Tibial nerve (tissue), 4 donors: ENCODE results near the gene SRD5A3. TPM values are rescaled to one million over a fixed set of nuclear protein-coding genes. Genes with fewer than 3 reads are reported as not detected.

ENCODE experiments used
- DNase-seq, 2 donors: peaks; one replicate each; pipeline ENCODE4 v3.0.0-alpha.2; 2019; ENCODE audit warnings: low spot score in 2 of 2
- H3K27ac ChIP-seq, 4 donors: fragments of 200-600 bp; sonication (generic) in 3 of 4; one replicate each; pipeline ENCODE4 v1.5.1; 2017 to 2019; ENCODE audit warnings: mild to moderate bottlenecking in 1 of 4
- H3K27me3 ChIP-seq, 2 donors: fragments of 200-600 bp; sonication (generic) in 1 of 2; one replicate each; pipeline versions ENCODE4 v1.5.1 to v1.6.0; 2017 to 2019
- H3K36me3 ChIP-seq, 3 donors: fragments of 200-600 bp; sonication (generic); one replicate each; pipeline ENCODE4 v1.5.1; 2018 to 2019
- H3K4me1 ChIP-seq, 4 donors: fragments of 200-600 bp; sonication (generic) in 3 of 4; one replicate each; pipeline ENCODE4 v1.5.1; 2017 to 2019
- H3K4me3 ChIP-seq, 4 donors: fragments of 200-600 bp; sonication (generic) in 3 of 4; one replicate each; pipeline ENCODE4 v1.5.1; 2017 to 2019; ENCODE audit warnings: mild to moderate bottlenecking in 1 of 4, moderate library complexity in 1 of 4
- H3K9me3 ChIP-seq, 4 donors: fragments of 200-600 bp; sonication (generic) in 3 of 4; one replicate each; pipeline ENCODE4 v1.5.1; 2017 to 2019
- EP300 ChIP-seq, 2 donors: sonication (generic); formaldehyde crosslinking; IDR thresholded peaks; one replicate each; pipeline ENCODE4 v1.6.1; 2017; ENCODE audit warnings: antibody characterized with exemption in 2 of 2, mild to moderate bottlenecking in 1 of 2
- POLR2A ChIP-seq, 2 donors: fragments of 450-650 bp; IDR thresholded peaks; one replicate each; pipeline ENCODE4 v1.6.1; 2017; ENCODE audit warnings: antibody characterized with exemption in 2 of 2, mild to moderate bottlenecking in 2 of 2, moderate library complexity in 2 of 2
- WGBS, 2 donors: methylation state at CpG; one replicate each; pipeline ENCODE4 v1.1.5; 2018; 5-methylcytosine and 5-hydroxymethylcytosine counted together
- total RNA-seq, 4 donors: library from RNA; depleted of rRNA; stranded (reverse); fragments of >200 nt; gene quantifications; one replicate each; pipeline ENCODE4 v1.1.0, GENCODE V29; 2016
- TF ChIP-seq, protein P1 (sequence below), 5 experiments: fragments of 200-600 bp in 3 of 5; fragments of 450-650 bp in 2 of 5; sonication (generic) in 3 of 5; IDR thresholded peaks; one replicate each; pipeline ENCODE4 v1.5.1; 2016 to 2019; ENCODE audit warnings: antibody characterized with exemption in 5 of 5, mild to moderate bottlenecking in 3 of 5, moderate library complexity in 2 of 5

The SRD5A3 gene
- total RNA-seq, 4 donors from 2014 or later = 9.0 to 16.1 (median 12.2) TPM

DNA sequence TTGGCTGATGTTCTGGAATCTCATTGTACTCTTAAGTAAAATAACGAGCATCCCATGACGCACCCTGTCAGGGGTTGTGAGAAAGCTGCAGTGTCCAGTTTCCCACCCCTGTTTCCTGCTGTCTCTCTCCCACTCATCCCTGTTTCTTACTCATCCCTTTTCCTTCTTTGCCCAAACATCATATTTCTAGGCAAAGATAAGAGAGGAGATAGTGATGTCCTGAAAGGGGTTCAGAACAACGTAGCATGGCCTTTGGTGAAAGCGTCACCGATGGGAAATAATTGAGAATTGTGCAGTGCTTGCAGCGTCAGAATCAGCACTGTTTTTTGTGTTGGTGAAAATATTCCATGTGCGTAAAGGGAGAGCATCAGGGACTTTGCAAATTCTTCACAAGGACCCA, 26.2 kb downstream of the SRD5A3 start:
- TF ChIP-seq, protein P1, sequence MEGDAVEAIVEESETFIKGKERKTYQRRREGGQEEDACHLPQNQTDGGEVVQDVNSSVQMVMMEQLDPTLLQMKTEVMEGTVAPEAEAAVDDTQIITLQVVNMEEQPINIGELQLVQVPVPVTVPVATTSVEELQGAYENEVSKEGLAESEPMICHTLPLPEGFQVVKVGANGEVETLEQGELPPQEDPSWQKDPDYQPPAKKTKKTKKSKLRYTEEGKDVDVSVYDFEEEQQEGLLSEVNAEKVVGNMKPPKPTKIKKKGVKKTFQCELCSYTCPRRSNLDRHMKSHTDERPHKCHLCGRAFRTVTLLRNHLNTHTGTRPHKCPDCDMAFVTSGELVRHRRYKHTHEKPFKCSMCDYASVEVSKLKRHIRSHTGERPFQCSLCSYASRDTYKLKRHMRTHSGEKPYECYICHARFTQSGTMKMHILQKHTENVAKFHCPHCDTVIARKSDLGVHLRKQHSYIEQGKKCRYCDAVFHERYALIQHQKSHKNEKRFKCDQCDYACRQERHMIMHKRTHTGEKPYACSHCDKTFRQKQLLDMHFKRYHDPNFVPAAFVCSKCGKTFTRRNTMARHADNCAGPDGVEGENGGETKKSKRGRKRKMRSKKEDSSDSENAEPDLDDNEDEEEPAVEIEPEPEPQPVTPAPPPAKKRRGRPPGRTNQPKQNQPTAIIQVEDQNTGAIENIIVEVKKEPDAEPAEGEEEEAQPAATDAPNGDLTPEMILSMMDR (IDR thresholded peaks at IDR 0.05) = no peak
- TF ChIP-seq POLR2A (IDR thresholded peaks at IDR 0.05) (no peak), EP300 (IDR thresholded peaks at IDR 0.05) (no peak)
- WGBS, 2 donors = 80 to 88% methylated on average over 7 of the region's 7 CpGs
- Histone ChIP-seq H3K9me3 (no peaks in the 10 kb centered on the region), H3K27me3 (no peaks in the 10 kb centered on the region), H3K4me1 (no peaks in the 10 kb centered on the region), H3K36me3 (peaks cover 0 to 32% (median 0%) of the 10 kb centered on the region in 3 donors), H3K27ac (no peak overlapping the region), H3K4me3 (no peak overlapping the region)
- no peak for DNase-seq

DNA sequence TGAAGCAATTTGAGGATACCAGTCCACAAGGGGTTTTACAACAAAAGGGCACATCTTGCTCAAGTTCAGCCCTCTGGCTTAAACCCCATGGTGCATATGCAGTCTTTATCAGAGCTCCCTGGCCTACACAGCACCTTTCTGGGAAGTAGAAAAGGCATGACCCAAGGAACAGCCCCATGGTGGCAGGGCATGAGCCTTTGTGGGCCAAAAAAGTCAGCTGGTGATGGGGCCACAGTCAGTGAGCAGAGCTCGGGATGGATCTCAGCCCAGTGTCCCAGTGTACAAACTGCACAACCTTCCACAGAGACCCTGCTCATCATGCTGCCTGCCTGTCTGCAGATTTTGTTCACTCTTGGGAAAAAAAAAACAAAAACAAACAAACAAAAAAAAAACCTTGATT, 27.4 kb downstream of the SRD5A3 start:
- no peak overlapping the region for H3K27ac ChIP-seq
- H3K36me3 ChIP-seq = peaks cover 0 to 28% (median 0%) of the 10 kb centered on the region in 3 donors
- H3K4me3 ChIP-seq = no peak overlapping the region
- WGBS, 2 donors = 100% methylated on average over 1 of the region's 1 CpG
- TF ChIP-seq POLR2A (IDR thresholded peaks at IDR 0.05) (no peak), EP300 (IDR thresholded peaks at IDR 0.05) (no peak)
- TF ChIP-seq, protein P1 (IDR thresholded peaks at IDR 0.05) = no peak
- H3K27me3 ChIP-seq = no peaks in the 10 kb centered on the region
- H3K4me1 ChIP-seq = no peaks in the 10 kb centered on the region
- no peak for DNase-seq
- H3K9me3 ChIP-seq = no peaks in the 10 kb centered on the region

DNA sequence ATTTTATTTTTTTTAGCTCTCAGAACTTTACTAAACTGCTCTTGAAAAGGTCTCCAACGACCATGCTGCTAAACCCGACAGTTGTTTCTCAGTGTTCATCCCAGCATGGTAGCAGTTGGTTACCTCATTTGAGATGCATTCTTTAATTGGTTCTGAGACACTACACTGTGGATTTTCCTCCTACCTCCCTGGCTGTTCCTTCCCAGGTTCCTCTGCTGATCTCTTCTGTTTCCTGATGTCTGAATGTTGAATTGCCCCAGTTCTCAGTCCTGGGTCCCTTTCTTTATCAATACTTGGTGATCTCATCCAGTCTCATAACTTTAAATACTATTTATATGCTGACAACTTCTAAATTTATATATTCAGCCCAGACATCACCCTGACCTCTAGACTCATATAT, 30.7 kb downstream of the SRD5A3 start:
- Histone ChIP-seq H3K9me3 (no peaks in the 10 kb centered on the region), H3K36me3 (peaks cover 0 to 11% (median 0%) of the 10 kb centered on the region in 3 donors), H3K27ac (no peak overlapping the region), H3K4me1 (no peaks in the 10 kb centered on the region), H3K4me3 (no peak overlapping the region), H3K27me3 (no peaks in the 10 kb centered on the region)
- DNase-seq = no peak
- WGBS, 2 donors = 73 to 79% methylated on average over 2 of the region's 2 CpGs
- TF ChIP-seq EP300 (IDR thresholded peaks at IDR 0.05) (no peak), POLR2A (IDR thresholded peaks at IDR 0.05) (no peak)
- TF ChIP-seq, protein P1 (IDR thresholded peaks at IDR 0.05) = no peak

DNA sequence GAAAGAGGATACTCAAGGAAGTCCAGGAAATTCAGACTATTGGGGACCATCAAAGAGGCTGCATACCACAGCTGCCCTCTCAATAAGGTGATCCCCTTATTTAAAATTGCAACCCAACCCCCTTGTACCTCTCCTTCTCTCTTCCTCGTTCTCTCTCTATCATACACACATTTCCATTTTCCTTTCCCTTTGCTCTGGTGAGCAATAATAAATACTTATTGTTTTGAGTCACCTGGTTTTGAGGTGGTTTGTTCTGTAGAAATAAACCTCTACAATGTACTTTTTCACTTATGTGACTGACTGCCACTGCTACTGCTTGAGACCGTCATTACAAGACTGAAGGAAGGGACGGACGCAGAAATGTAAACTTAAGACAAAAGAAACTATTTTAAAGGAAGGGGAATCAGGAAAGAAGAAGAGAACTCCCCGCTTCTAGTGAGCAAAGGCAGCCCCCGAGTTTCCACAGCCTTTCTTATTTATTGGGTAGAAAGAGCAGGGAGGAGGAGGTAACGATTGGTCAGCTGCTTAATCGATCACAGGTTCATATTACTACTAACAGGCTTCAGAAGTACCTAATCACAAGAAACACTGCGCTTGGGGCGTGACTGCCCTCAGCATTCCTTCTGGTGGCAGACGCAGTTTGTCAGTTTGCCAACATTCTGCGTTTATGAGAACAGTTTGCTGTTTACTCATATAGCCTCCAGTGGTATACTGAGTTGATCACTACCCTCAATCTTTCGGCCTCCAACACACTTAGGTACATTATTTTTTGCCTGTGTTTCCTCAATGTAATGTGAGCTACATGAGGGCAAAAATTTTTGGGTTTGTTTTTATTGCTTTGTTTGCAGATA, 32.8 kb downstream of the SRD5A3 start:
- H3K36me3 ChIP-seq = peaks cover 0 to 5% (median 0%) of the 10 kb centered on the region in 3 donors

DNA sequence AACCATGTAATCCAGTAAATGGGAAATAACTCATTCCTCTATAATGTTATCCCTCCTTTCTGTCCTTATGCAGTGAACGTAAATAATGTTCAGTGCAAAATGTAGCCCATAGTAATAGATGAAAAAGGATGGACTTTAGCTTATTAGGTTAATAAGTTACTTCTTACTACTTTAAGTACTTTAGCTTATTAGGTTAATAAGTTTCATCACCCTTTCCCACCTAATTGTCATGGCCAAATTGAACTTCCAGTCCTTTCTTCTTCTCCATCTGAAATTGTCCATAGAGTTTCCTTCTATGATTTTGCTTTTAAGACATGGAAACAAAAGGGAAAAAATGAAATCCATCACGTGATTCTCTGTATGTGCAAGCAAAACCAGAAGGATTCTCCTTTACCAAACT, 34.5 kb downstream of the SRD5A3 start:
- Histone ChIP-seq H3K4me3 (no peak overlapping the region), H3K4me1 (no peaks in the 10 kb centered on the region), H3K9me3 (no peaks in the 10 kb centered on the region), H3K36me3 (peaks cover 0 to 4% (median 0%) of the 10 kb centered on the region in 3 donors), H3K27ac (no peak overlapping the region), H3K27me3 (no peaks in the 10 kb centered on the region)
- TF ChIP-seq, protein P1 (IDR thresholded peaks at IDR 0.05) = no peak
- TF ChIP-seq POLR2A (IDR thresholded peaks at IDR 0.05) = no peak
- TF ChIP-seq EP300 (IDR thresholded peaks at IDR 0.05) = no peak
- no peak for DNase-seq
- WGBS, 2 donors = 87 to 92% methylated on average over 2 of the region's 2 CpGs

More for the DNA sequence above, 32.8 kb downstream of the SRD5A3 start:
- no peaks in the 10 kb centered on the region for H3K9me3 ChIP-seq
- no peak overlapping the region for H3K27ac ChIP-seq
- no peaks in the 10 kb centered on the region for H3K27me3 ChIP-seq
- TF ChIP-seq POLR2A (IDR thresholded peaks at IDR 0.05) (no peak), EP300 (IDR thresholded peaks at IDR 0.05) (no peak)
- TF ChIP-seq, protein P1 (IDR thresholded peaks at IDR 0.05) = no peak
- no peak for DNase-seq
- H3K4me1 ChIP-seq = no peaks in the 10 kb centered on the region
- 75 to 76% methylated on average over 13 of the region's 13 CpGs for WGBS, 2 donors
- no peak overlapping the region for H3K4me3 ChIP-seq
